GM19395 (cell line): ENCODE results near the gene DYNLT1.
"Not testable (repeated sequence)": the region's sequence is repeated elsewhere in the genome, so short reads cannot be mapped to it uniquely, and the experiment has no call there.

Experiments used
- ATAC-seq: cut with Tn5 transposase; IDR thresholded peaks from one replicate; pipeline ENCODE4 v1.9.1; 2021; ENCODE audit warnings: mild to moderate bottlenecking, moderate library complexity; ENCODE audit not compliant: unreplicated experiment

DYNLT1 gene

DNA sequence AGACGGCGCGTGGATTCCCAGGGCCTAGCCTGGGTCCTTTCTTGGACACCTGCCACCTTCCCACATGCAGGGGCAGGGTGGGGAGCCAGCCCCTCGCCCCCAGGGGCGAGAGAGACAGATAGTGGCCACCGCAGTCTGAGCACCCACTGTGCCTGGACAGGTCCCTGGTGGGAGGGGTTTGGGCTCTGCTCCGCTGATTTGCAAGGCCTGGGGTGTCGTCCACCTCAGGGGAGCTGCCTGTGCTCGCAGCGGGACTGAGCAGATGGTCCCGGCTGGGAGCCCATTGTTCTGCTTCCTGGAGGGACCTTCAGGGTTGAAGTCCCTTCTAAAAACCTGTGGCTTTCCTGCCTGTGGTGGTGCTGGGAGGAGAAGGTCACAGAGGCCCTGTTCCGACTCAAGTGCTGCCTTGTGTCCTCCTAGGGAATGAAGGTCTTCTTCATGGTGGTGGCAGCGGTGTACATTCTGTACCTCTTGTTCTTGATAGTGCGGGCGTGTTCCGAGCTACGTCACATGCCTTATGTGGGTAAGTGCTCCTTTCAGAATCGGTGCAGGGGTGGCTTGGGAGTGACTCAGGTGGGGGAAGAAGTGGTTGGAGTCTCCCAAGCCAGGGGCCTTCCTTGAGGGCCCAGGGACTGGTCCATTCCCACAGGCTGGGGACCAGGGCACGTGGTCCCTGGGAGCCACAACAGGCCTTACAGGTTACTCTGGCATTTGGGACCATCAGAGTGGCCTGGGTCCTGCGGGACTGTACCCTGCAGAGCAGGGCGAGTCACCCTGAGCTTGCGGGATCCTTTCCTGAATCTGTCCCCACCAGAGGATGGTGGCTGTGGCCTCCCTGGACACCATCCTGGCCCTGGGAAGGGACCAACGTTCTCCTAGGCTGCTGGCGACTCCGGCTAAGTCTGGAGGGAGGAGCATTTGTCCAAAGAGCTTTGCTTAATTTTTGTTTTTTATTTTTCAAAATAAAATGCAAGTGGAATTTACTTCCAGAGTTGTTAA is 19.6 kb downstream of the DYNLT1 start:
- no peak for ATAC-seq

DNA sequence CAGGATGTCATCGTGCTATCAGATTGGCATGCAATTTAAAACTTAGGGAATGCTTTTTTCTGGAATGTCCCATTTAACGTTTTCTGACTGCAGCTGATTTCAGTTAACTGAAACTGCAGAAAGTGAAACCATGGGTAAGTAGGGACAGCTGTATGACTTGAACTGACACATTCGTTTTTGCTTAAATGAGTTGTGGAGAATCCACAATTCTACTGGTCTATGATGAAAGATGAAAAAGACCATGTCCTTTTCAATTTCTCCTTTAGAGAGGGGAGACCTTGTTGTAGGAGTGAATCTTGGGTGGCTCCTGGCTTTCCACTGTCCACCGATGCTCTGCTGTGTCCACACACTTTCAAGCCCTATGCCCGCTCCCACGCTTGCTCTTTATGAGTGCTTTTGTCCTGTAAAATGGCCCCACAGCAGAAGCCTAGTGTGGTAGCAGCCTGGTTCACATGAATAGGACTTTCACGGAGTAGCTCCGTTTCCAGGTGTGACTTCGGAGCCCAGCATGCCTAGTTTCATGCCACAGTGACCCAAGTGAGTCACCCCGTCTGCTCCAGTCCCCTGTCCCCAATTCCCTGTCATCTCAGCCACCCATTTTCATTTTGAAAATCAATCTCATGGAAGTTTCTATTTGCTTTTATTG is 21.9 kb downstream of the DYNLT1 start:
- ATAC-seq = no peak

DNA sequence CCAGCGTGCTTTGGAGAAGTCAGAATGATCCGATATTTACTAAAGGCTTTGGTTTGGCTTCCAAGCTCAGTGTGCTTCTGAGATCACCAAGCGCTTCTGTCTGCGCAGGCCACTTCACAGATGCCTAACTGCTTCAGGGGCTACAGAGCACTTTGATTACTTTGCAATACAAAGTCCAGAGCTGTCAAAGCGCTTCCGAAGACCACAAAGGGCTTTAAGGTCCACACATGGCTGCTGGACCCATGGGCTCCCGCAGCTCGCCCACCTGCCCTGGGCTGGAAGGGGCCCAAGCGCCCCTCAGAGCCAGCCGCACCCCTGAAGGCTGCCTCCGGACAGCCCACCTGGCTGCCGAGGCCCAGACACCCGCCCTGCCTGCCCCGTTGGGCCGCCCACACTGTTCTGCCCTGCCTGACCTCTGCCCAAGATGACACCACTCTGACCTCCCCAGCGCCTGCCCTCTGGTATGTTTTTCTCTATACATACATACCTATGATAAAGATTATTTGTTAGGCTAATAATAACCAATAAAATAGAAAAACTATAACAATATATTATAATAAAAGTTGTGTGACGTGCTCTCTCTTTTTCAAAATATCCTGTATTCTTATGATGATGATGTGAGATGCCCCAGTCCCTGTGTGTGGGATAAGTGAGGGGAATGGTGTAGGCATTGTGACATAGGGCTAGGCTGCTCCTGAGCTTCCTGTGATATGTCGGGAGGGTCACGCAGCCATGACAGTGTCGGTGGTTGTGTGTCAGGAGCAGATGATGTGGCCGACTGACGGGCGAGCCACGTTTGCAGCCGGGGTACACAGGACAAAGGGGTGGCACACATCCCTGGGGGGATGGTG is 22.6 kb downstream of the DYNLT1 start:
- no peak for ATAC-seq

DNA sequence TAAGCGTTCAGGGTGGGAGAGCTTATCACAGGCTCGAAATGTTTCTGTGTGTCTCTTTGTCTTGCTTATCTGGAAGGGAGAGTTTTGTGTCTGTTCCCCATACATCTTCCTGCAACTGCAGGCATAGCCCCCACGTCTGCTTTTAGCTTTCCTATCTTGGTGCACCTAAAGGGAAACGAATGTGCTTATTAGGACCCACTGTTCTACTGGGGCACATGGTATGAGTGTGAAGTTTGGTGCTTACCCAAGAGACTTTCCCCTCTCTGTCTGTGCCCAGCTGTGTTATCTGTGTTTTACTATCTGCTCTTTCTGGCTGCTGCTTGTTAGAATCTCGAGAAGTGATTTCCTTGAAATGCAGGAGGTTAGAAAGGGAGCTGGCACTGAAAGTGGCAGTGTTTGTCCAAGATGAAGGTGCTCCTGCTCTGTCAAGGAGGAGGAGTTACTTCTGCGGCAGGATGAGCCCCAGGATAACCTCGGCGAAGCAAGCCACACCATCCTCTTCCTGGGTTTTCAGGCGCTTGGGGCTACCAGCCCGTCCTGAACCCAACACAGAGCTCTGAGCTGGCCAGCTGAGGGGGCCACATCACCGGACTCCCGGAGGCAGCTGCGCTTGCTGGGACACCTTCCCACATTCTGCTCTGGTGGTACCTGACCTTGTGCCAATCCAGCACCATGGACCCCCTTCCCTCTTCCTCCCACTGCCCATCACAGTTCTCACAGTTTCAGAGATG is 23.4 kb downstream of the DYNLT1 start:
- no peak for ATAC-seq

DNA sequence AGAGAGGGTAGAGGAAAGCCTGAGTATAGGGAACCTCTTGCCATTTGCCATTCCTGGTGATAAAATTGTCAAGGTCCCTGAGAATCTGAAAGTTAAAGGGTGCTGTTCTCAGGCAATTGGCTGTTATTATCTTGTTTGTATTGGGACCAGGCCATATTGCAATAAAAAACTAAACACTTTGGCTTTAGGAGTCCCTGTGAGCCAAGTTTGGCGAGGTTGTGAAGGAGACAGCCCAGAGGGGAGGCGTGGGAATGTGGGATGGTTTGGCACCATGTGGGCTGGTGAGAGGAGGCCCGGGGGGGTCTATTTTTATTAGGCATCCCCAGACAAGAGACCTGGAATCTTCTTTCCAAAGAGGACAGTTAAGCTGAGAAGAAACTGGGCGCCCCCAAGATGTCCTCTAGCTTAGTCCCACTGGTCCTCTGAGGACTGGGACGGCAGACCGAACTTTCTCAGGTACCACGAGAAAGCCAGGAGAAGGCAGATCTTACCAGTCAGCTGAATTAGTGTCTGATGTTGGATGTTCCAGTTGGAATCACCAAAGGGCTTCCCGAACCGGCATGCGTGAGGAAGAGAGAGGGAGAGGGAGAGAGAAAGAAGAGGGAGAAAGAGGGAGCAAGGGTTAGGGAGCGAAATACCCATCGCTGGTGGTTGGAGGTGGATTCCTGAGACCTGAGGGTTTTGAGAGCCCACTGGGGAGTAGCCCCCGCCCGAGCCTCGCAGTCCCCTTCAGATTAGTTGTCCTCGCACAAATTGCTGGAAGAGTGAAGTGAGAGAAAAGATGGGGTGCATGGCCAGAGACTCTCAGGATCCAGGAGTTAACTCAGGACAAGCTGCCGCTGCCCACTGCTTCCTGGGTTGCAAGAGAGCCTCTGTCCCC is 24.4 kb downstream of the DYNLT1 start:
- no peak for ATAC-seq

DNA sequence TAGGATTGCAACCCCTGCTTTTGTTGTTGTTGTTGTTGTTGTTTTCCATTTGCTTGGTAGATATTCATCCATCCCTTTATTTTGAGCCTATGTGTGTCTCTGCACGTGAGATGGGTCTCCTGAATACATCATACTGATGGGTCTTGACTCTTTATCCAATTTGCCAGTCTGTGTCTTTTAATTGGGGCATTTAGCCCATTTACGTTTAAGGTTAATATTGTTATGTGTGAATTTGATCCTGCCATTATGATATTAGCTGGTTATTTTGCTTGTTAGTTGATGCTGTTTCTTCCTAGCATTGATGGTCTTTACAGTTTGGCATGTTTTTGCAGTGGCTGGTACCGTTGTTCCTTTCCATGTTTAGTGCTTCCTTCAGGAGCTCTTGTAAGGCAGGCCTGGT is 26.3 kb downstream of the DYNLT1 start:
- ATAC-seq = not testable (repeated sequence)

DNA sequence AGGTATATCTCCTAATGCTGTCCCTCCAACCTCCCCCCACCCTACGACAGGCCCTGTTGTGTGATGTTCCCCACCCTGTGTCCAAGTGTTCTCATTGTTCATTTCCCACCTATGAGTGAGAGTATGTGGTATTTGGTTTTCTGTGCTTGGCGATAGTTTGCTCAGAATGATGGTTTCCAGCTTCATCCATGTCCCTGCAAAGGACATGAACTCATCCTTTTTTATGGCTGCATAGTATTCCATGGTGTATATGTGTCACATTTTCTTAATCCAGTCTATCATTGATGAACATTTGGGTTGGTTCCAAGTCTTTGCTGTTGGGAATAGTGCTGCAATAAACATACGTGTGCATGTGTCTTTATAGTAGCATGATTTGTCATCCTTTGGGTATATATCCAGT is 29.9 kb downstream of the DYNLT1 start:
- not testable (repeated sequence) for ATAC-seq

DNA sequence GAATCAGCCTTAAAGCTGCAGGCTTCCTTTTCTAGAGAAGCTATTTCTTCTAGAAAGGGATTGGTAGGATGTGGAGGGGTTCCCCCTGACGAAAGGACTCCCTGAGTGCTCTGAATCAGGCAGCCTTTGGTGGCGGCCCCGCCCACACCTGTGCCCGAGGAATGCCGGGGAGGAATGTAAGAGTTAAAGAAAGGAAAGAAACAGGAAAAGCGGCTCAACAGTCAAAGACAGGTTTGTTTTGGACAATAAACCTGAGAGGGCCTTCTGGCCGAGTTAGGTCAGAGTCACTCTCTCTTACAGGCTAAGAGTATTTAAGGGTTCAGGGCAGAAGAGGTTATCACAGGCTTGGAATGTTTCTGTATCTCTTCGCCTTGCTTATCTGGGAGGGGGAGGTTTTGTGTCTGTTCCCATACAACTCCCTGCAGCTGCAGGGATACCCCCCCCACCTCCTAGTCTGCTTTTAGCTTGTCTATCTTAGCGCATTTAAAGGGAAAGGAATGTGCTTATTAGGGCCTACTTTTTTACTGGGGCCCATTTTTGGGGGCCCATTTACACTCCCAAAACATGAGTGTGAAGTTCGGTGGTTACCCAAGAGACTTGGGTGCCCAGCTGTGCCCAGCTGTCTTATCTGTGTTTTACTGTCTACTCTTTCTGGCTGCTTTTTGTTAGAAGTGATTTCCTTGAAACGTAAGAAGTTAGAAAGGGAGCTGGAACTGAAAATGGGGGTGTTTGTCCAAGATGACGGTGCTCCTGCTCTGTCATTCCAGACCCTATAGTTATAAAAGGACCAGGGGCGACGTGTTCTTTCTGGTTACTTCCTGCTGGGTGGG is 32.8 kb downstream of the DYNLT1 start:
- ATAC-seq = no peak

DNA sequence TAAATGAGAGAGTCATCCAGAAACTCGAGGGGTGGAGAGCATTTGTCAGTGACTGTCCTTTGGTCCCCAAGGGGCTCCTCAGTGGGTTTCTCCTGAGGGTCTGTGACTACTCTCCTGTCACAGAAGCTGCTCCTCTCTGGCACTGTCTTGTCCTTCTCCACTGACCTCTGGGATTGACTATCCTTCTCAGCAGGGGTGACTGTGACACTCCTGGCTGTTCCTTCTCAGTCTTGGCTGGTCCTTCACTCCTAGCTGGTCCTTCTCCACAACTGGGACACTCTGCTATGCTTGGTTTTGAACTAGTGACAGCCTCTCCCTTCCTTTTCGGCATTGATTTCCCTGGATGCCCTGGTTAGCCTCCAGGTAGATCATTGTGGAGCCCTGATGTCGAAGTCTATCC is 33.5 kb downstream of the DYNLT1 start:
- no peak for ATAC-seq

DNA sequence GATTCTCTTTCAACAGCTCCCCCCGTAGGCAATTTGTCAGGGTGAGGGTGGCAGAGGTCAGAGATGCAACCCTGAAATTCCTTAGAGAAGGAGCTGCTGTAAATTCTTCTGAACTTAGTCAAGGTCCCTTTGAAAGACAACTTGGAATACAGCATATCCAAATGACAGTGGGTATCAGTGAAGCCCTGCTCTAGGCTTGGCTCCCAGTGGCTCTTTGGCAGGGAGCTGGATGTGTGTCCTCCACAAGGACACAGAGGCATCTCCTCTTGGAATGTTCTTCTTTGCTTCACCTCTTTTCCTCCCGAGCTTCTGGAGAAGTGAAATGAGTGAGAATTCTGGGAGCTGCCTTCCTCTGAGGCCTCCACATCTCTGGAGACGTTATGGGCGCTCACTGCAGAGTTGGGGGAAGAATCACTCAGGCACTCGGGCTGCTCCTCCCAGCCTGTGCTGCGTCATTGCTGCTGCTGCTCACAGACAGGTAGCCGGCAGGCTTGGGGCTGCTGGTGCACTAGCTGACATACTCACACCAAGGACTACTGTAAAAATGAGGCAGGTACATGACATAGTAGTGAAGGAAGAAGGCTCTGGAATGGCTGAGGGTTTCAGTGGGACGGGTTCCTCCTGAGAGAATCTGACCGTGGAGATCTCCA is 34.1 kb downstream of the DYNLT1 start:
- no peak for ATAC-seq

DNA sequence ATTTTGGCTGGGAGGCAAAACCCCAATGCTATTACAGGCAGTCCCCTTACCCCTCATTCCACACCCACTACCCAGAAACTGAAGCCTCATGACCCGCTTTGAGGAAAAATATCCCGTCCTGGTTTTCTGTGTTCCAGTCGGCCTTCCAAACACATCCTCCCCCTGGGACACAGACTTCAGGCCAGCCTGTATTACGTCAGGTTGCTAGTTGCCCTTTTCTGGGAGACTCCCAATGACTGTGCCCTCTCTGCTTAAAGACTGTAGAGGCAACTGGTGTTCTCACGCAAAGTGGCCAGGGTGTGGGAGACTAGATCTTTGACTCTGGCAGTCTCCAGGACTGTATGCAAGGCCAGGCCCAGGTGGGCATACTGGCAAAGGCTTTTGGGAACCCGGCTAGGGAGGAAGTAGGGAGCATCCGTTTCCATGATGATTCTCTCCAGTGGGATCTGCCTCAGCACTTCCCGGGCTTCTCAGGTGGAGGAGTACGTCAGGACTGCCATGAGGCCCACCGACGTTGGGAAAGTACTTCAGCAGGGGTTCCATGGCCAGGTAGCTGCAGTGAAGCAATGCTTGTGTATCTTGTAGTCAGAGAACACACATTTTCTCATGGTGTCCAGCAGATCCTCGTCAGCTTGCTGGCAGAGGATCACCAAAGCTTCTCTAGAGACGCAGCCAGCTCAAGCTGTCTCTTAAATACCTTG is 34.9 kb downstream of the DYNLT1 start:
- no peak for ATAC-seq

DNA sequence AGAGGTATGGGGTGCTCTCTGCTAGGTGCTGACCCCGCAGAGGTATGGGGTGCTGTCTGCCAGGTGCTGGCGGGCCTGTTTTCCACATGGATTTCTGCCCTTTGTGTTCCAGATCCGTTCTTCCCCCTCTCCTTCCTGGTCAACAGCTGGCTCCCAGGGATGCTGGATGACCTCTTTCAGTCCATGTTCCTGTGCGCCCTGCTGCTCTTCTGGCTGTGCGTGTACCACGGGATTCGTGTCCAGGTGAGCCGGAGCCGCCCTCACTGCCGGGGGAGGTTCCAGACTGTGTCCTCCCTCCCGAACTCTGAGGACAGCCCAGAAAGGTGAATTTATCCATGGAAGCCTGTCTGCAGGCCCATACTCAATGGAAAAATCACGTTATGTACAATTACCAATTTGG is 36.3 kb downstream of the DYNLT1 start:
- no peak for ATAC-seq

DNA sequence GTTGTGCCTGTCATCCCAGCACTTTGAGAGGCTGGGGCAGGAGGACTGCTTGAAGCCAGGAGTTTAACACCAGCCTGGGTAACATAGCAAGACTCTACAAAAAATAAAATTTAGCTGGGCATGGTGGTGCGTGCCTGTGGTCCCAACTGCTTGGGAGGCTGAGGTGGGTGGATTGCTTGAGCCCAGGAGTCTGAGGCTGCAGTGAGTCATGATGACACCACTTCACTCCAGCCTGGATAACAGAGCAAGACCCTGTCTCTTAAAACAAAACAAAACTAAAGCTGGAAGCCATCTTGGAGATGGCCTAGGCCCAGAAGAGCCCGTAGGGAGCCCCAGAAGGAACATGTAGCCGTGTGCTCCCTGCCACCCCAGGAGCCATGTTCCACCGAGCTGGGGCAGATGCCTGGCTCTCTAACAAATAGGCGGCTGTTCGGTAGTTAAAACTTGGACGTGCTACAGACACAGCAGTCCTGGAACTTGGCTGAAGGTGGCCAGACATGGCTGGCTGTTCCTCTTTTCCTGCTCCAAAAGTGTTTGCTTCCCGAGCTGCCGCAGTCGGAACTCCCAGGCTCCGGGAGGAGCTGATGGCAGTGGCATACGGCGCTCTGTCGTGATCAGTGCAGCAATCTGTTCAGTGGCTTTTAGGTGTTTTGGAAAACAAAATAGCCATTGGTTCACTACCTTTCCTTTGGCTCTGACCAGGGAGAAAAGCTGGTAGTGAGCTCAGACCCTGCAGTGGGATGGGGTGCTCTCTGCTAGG is 37.0 kb downstream of the DYNLT1 start:
- ATAC-seq = no peak

DNA sequence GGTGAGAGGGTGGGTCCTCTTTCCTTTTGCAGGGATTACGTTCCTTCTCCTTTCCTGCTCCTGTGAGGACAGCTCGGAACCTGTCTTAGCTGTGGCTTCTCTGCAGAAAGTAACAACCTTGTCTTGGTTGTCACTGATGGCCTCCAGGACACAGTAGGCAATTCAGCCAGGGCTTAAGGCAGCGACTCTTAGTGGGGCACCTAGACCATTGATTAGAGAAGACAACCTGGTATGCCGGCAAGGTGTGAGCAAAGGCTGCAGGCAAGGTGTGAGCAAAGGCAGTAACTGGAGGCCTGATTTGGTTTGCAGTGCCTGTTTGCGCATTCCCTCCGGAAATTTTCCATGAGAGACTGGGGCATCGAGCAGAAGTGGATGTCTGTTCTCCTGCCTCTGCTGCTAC is 37.6 kb downstream of the DYNLT1 start:
- no peak for ATAC-seq

DNA sequence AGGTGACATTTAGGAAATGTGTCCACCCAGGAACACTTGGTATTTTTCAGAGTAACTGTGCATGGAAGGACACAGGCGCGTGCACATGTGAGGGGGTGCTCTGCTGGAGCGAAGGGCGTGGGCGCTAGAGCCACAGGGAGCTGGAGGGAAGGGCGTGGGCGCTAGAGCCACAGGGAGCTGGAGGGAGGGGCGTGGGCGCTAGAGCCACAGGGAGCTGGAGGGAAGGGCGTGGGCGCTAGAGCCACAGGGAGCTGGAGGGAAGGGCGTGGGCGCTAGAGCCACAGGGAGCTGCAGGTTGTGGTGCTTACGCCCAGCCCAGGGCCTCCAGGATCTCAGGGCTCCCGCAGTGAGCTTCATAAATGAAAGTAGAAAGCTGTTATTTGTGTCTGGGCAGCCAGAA is 38.5 kb downstream of the DYNLT1 start:
- ATAC-seq = not testable (repeated sequence)

DNA sequence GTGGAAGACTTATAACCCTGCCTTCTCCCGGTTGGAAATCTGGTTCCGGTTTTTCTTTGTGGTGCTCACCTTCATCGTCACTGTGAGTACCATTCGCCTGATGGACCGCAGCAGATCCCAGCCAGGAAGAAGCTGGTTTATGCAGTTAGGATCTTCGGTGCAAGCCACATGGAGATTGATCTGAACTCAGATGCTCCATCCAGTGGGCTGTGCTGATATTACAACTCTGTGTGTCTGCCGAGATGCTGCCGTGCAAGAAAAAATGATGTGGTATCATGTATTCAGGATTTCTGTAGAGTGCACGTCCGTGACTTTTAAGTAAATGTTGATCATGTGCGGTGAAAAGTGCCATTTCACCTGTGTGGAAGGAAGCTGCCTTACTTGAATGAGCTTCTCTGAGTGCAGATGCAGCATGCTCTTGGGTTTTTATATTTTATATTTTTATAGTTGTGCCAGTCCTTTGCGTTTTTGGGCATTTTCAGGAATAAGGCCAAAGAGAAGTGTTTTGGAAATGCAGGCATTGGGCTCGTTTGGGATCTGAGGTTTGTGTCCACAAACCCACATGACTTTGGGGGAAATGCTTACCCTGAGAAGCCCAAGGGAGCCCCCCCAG is 39.2 kb downstream of the DYNLT1 start:
- ATAC-seq = no peak

DNA sequence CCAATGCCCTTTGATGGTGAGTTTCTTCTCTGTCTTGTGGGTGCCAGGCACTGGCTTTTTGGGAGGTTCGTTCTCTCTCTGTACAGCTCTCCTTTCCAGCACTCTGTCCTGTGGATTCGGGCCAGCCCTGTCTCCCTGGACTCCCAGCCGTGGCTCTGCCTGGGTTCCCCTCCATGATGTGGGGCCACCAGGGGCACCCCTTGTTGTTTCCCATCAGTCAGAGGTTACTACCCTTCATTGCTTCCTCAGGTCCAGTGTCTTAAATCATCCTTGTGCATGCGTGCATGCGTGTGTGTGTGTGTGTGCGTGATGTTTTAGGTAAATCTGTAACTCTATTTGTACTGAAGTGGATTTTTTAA is 40.5 kb downstream of the DYNLT1 start:
- no peak for ATAC-seq
